D721Med (cell line): Measurements from ENCODE around the gene B4GALT2.

ENCODE experiments used
- DNase-seq: peaks from one replicate; pipeline ENCODE4 v3.0.0; 2011; ENCODE audit warnings: low spot score; ENCODE audit not compliant: insufficient read length
- FAIRE-seq: peaks from 2 replicates; lab custom pipeline; 2011; peaks lifted over from hg19 to GRCh38; lab: Jason Lieb, UNC
- TF ChIP-seq, protein P1 (sequence below): IDR thresholded peaks from 2 replicates; pipeline ENCODE4 v1.5.1; 2012; ENCODE audit warnings: mild to moderate bottlenecking, control low read depth; ENCODE audit not compliant: insufficient read depth; ENCODE audit errors: missing control alignments

B4GALT2 gene

DNA sequence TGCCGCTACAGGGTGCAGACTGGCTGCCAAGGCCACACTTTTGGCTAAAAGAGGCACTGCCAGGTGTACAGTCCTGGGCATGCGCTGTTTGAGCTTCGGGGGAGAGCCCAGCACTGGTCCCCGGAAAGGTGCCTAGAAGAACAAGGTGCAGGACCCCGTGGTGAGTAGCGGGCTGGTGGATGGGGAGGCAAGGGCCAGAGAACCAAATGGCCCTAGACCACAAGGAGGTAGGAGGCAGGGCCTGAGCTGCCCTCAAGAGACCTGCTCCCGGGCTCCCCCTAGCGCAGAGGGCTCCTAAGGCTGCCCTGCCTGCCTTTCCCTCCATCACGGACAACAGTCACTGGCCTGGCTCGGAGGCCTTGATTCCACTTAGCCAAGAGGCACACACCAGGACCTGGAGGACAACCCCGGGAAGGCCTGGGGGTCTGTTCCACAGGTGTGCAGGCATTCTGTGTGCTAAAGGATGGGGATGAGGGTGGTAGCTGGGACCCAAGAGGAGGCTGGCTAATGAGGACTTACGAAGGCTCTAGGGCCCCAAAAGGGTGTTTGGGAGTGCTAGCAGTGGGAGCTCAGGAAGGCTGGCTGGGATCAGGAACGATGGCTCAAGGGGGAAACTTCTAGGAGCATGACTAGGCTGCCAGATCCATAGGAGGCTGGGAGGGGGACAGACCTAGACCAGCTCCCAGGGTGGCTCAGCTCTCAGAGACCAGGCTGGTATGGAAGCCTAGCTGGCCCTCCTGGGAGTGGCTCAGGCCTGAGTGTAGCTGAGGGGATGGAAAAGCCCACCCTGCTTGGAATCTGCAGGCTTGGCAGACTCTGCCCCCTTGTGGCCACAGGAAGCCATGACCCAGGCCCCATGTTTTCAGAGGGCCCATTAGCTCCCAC, 44.7 kb upstream of the B4GALT2 start:
- peak; percentile 91 for DNase-seq
- FAIRE-seq, result no peak
- TF ChIP-seq, protein P1, sequence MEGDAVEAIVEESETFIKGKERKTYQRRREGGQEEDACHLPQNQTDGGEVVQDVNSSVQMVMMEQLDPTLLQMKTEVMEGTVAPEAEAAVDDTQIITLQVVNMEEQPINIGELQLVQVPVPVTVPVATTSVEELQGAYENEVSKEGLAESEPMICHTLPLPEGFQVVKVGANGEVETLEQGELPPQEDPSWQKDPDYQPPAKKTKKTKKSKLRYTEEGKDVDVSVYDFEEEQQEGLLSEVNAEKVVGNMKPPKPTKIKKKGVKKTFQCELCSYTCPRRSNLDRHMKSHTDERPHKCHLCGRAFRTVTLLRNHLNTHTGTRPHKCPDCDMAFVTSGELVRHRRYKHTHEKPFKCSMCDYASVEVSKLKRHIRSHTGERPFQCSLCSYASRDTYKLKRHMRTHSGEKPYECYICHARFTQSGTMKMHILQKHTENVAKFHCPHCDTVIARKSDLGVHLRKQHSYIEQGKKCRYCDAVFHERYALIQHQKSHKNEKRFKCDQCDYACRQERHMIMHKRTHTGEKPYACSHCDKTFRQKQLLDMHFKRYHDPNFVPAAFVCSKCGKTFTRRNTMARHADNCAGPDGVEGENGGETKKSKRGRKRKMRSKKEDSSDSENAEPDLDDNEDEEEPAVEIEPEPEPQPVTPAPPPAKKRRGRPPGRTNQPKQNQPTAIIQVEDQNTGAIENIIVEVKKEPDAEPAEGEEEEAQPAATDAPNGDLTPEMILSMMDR, result peak; percentile 91

DNA sequence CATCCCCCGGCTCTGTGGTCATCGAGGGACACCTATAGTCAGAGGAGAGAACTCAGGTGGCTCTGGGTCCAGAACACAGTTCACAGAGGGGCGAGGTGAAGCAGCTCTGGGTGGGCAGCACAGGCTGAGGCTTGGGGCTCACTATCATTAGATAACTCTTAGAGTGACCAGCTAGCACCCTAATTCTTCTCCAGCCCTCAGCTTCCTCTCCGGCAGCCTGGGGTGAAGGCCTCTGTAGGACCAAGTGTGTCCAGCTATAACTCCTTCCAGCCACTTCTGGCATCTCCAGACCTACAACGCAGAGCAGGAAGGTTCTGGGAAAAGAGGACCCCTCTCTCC, 44.1 kb upstream of the B4GALT2 start:
- TF ChIP-seq, protein P1, result no peak
- no peak for DNase-seq
- no peak for FAIRE-seq

DNA sequence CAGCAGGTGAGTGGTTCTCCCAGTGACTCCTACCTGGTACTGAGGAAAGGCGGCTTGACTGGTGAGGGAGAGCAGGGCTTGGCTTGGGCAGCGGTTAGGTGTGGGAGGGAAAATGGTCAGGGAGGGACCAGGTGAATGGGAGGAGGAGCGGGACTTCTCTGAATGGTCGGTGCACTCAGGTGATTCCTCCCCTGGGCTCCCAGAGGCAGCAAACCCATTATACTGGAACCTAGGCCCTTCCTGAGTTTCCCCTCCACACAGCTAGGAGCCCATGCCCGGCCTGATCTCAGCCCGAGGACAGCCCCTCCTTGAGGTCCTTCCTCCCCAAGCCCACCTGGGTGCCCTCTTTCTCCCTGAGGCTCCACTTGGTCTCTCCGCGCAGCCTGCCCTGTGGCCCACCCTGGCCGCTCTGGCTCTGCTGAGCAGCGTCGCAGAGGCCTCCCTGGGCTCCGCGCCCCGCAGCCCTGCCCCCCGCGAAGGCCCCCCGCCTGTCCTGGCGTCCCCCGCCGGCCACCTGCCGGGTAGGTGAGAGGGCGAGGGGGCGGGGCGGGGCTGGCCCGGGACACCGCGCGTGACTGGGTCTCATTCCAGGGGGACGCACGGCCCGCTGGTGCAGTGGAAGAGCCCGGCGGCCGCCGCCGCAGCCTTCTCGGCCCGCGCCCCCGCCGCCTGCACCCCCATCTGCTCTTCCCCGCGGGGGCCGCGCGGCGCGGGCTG, 43.1 kb upstream of the B4GALT2 start:
- FAIRE-seq, result no peak
- TF ChIP-seq, protein P1, result no peak
- DNase-seq, result no peak

DNA sequence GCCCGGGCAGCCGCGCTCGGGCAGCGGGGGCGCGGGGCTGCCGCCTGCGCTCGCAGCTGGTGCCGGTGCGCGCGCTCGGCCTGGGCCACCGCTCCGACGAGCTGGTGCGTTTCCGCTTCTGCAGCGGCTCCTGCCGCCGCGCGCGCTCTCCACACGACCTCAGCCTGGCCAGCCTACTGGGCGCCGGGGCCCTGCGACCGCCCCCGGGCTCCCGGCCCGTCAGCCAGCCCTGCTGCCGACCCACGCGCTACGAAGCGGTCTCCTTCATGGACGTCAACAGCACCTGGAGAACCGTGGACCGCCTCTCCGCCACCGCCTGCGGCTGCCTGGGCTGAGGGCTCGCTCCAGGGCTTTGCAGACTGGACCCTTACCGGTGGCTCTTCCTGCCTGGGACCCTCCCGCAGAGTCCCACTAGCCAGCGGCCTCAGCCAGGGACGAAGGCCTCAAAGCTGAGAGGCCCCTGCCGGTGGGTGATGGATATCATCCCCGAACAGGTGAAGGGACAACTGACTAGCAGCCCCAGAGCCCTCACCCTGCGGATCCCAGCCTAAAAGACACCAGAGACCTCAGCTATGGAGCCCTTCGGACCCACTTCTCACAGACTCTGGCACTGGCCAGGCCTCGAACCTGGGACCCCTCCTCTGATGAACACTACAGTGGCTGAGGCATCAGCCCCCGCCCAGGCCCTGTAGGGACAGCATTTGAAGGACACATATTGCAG, 42.4 kb upstream of the B4GALT2 start:
- DNase-seq, result no peak

DNA sequence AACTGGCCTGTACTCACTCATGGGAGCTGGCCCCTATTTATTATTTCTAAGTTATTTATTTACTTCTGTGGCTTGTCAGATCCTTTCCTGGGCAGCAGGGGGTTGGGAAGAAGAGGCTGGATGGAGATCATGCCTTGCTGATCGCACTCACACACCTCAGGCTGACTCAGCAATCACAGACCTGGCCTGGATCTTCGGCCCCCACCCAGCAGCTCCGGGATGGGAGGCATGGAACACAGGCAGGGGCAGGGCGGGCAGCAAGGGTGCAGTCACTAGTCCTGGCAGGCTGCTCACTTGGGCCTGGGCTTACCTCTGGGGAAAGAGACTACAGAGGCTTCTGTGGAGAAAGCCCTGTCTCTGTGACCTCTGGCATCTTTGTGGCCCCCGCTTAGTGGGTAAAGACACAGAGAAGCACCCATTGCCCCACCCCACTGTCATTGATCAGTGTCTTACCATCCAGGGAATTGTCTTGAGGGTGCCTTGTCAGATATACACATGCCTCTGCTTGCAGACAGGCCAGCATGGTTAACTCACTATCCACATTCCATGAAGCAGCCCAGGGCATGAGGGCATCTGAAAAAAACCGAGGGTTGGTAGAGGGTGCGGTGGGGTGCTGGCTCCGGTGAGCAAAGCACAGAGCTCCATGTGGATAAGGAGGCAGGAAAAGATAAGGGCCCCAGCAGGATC, 41.7 kb upstream of the B4GALT2 start:
- TF ChIP-seq, protein P1, result no peak
- FAIRE-seq, result no peak
- DNase-seq, result no peak

More for the DNA sequence above, 42.4 kb upstream of the B4GALT2 start:
- FAIRE-seq, result no peak
- TF ChIP-seq, protein P1, result no peak

DNA sequence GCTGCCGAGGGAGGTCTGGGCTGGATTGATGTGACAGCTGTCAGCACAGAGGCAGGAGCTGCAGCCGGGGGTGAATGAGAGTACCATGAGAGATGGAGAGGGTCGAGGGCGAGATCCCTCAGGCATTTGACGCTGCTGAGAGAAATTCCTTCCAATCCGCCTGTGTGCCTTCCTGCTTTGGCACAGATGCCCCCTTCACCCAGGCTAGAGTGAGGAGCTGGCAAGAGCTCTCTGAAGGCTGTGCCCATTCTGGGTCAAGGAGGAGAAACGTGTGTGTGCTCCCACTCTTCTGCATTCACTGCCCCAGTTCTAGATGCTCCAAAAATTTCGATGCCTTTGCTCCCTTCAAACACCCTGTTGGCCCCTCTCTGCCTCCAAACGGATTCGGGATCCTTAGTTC, 40.6 kb upstream of the B4GALT2 start:
- FAIRE-seq (no peak), DNase-seq (no peak)
- TF ChIP-seq, protein P1, result no peak
